GM21786 (cell line): ENCODE results near the gene GCSAML.
"Not testable (repeated sequence)": the region's sequence is repeated elsewhere in the genome, so short reads cannot be mapped to it uniquely, and the experiment has no call there.

ENCODE experiments used
- ATAC-seq: cut with Tn5 transposase; IDR thresholded peaks from one replicate; pipeline ENCODE4 v1.9.1; 2021; ENCODE audit not compliant: unreplicated experiment

Gene GCSAML

DNA sequence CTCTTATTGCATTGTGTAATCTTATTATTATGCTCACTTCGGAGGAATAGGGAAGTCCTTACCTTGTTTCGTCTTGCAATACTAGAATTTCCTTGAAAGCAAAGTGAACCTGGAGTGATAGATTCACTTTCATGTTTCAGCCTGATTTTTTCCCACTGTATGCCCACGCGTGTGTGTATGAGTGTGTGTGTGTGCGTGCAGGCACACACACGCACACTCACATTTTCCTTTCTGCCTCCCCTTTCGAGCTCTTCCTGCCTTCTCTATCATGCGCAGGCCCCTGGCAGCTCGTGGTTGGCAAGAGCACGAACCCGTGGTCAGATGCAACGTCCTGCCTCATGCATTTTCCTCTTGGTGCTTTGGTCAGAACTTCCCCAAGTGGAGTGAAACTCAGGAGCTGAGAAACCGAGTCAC lies at the start of gene GCSAML:
Gene GCSAML (plus strand): TSS at position 366 of the 414 bp plus-strand sequence. CDS start 58 bp downstream, outside the sequence.
- no peak for ATAC-seq

- no peak for ATAC-seq
Measured at GRCh38 chr1:247500865-247501264, 48.1 kb upstream of the GCSAML start.

DNA sequence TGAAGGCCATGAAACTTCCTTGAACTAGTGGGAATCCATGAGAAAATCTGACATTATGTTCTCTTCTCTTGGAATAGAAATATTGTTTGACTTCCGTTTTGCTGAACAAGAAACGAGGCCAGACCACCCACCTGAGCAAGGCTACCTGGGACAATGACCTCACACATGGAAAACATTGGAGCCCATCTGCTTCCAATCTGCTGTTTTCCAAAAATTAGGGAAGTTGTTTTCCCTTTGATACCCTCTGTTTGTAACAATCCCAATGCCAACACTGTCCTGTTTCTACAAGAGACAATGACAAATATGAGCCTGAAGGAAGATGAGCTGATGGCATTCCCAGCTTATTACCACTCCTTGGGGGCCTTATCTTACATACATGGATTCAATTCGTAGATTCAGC lies 42.1 kb upstream of the GCSAML start:
- no peak for ATAC-seq

- no peak for ATAC-seq
Measured at GRCh38 chr1:247517795-247518612, 30.9 kb upstream of the GCSAML start.

DNA sequence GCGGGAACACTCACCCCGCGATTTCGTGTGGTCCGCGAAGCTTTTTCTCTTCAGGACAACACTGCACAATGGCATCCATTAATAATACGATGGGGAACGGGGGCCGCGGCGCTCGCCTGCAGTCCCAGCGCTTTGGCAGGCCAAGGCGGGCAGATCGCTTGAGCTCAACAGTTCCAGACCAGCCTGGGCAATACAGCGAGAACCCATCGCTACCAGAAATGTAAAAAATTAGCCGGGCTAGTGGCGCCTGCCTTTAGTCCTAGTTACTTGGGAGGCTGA lies 30.4 kb upstream of the GCSAML start:
- no peak for ATAC-seq

- ATAC-seq, result not testable (repeated sequence)
Measured at GRCh38 chr1:247521886-247522285, 27.0 kb upstream of the GCSAML start.

DNA sequence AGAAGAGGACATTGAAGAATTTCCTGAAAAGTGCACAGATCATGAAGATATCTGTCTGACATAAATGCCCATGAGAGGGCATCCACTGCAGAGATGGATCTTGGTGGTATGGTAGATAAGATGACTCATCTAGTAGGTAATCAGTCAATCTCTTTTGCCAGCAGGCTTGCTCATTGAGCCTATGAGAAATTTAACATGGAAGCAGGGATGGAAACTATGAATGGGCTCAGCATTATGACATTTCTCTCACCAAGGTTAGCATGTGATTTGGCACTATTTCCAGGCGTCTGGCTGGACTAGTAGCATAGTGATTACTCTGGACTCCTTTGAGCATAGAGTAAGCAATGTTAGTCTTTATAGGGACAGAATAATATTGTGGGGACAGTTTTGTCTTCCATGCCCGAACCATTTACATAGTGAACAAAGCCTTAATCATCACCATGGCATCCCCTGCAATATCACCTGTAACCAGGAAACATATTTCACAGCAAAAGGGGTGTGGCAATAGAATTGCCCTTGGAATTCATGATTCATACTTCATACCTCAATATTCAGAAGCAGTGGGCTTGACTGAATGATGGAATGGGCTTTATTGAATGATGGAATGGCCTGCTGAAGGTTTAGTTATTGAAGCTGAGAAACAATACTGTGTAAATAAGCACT lies 20.0 kb upstream of the GCSAML start:
- ATAC-seq, result no peak

- ATAC-seq, result no peak
Measured at GRCh38 chr1:247529771-247530355, 19.1 kb upstream of the GCSAML start.

DNA sequence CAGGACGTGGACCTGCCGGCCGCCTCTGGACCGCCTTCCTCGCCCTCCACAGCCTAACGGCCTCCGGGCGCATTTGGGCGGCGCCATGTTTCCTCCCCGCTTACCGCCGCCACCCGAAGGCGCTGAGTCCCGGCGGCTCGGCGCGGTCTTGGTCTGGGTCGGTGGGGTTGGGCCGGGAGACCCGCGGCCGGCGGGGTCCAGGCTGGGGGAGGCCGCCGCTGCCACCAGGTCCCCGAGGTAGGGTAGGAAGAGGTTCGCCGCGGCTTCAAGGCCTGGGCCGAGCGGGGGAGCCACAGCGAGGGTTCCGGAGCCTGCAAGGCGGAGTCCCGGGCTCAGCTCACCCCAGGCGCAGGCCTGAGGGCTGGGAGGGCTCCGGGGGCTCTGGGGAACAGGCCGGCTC lies 18.1 kb upstream of the GCSAML start:
- ATAC-seq, result no peak

GRCh38 chr1:247531937-247532336 lies 17.0 kb upstream of the GCSAML start:
- ATAC-seq, result no peak

DNA sequence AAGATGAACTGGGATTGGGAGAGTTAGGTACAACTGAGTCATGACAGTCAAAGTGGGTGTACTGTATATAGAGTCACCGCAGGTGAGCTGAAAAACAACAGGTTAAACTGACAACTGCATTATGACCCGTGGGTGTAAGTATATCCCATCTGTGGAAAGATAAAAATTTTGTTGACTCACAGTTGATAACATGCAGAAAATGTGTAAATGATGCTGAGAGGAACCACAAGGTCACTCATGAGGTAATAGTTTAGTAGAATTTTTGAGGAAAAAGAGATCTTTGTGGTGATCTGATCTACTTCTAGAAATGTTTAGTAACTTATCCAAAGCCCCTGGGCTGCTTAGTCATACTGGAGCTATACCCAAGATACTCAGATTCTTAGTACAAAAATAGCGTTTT lies 13.5 kb upstream of the GCSAML start:
- ATAC-seq, result no peak

GRCh38 chr1:247536340-247536739 lies 12.6 kb upstream of the GCSAML start, which contains the start of gene OR2C3:
OR2C3 (minus strand) TSS chr1:247536440; CDS start chr1:247532511, 3,929 bp downstream.
- no peak for ATAC-seq

- ATAC-seq, result no peak
Measured at GRCh38 chr1:247538561-247538960, 10.4 kb upstream of the GCSAML start.

DNA sequence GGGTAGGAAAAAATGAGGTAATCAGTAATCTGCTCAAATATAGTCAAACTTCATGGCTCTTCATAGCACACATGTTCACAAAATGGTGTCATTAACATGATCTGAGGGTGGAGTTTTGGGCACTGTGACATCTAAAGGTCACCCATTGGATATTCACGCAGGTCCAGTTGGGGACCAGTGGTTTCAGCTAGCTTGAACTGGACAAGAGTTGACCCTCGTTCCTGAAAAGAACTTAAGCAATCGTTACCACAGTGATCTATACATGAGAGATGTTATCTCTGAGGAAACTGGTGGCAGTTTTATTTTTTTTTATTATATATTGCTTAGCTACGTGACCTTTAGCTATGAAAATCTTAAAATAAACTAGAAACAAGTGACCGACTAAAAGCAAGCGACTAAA lies 9.7 kb upstream of the GCSAML start:
- no peak for ATAC-seq

GRCh38 chr1:247540581-247540980 lies 8.4 kb upstream of the GCSAML start:
- no peak for ATAC-seq

DNA sequence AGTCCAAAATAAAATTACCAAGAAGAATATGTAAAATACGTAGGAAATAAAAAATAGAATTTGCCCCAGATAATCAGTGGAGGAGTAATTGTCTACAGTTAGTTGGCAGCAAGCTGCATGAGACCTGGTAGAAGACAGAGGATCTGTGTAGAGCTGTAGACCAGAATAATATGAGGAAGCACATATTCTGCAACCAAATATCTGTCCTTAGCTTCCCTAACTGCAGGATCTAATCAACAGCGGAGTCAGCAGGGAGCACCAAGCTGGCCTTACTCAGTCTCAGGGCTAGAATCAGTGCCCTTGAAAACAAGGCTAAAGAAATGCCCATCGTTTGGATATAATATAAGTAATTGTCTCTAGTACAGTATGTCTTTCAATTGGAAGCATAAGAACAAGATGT lies 6.1 kb upstream of the GCSAML start:
- no peak for ATAC-seq

- ATAC-seq, result no peak
Measured at GRCh38 chr1:247548092-247548491, 842 bp upstream of the GCSAML start.

GRCh38 chr1:247551721-247552120 lies 2.8 kb downstream of the GCSAML start:
- no peak for ATAC-seq

DNA sequence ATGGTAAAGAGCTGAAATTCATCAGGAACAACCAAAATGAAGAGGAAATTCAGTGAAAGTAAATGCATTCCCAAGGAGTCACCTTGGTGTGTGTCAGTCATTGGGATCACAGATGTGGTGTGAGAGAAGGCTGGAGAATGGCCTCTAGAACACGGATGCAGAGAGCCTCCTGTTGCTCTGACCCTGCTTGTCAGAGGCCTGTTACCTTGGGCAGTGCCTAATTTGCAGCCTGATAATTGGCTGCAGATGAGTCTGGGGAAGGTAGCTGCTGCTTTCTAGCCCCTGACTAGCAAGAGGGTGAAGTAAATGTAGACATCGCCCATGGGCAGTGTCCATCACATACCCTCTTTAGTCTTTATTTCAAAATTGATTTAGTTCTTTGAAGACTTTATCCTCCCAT lies 3.3 kb downstream of the GCSAML start:
- ATAC-seq, result no peak

DNA sequence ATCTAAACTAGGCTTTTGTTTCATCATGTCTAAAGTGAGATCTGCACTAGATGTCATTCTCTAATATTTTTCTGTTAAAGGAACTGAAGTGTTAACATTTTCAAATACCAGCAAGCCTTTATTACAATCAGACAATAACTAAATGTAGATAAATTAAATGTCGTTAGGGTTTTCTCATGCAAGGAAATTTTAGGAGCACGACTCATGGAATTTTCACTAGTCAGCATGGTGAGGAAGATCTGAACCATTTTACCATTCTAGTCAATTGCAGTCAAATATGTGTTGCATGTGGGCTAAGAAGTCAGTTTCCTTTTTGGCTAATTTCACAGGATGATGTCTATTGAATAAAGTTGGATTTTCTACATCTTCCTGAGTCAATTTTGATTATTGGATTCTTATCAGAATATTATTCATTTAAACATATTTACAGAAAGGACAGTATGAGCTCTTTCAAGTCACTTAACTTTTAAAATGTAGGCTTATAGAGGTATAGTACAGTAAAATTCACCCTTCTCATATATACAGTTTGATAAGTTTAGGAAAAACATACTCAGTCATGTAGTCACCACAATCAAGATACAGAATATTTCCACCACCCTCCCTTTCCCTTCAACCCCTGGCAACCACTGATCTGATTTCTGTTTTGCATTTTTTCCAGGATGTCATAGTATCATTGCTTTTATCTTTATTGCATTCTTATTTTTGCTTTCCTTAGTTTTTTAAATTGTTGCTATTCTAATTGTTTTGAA lies 9.2 kb downstream of the GCSAML start:
- no peak for ATAC-seq

- ATAC-seq, result no peak
Measured at GRCh38 chr1:247561711-247562110, 12.8 kb downstream of the GCSAML start.

DNA sequence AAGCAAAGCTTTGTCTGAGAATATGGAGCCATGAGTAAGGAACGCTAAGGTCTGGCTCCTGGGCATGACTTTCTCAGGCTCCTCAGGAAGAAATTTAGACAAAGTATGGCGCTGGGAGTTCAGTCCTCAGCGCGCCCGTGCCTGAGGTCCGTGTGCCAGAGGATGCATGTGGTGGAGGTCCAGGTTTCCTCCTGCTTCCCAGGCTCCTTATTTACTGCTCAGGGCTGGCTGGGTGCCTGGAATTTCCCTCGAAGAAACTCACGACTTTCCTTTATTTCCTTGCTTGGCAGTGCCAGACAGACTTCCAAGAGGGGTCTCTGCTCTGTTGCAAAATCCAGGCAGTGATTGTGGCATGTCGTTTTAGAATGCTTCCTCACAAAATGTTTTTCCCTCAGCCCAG lies 13.3 kb downstream of the GCSAML start:
- ATAC-seq, result no peak
